GM04503 (cell line): ENCODE results near the gene CLDND2.

Source experiments
- DNase-seq: peaks from one replicate; pipeline ENCODE4 v3.0.0-alpha.2; 2012; ENCODE audit warnings: low read depth

Gene CLDND2

DNA sequence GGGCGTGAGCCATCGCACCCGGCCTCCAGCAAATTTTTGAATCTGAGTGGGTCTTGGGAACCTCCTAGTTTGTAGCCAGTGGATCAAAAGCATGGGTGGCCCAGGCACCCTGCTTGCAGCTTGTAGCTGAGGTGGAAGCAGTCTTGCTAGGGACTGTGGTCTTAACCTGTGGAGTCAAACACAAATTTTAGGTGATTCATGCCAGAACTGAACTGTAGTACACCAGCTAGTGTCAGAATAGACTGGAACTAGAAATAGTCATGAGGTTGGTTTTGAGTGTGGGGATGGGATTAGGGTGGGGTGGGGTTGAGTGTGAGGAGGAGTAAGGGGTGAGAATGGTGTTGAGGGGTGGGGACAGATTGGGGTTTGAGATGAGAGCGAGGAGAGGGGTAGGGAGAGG is 13.2 kb upstream of the CLDND2 start:
- DNase-seq = no peak

DNA sequence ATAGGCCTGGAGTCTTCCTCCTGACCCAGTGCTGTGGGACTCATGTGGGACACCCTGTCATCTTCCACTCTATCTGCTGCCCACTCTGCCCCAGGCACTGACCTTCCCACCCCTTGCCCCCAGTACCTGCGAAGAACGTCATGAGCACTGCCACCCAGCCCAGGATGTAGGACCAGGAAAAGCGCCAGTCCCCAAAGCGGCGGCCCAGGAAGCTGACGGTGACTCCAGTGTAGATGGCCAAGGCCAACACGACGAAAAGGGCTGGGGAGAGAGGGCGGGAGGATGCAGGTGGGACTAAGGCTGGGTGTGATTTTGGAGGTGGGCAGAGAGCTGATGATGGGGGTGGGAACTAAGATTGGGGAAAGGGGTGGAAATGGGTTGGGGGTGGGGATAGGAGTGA is 11.6 kb upstream of the CLDND2 start:
- no peak for DNase-seq

DNA sequence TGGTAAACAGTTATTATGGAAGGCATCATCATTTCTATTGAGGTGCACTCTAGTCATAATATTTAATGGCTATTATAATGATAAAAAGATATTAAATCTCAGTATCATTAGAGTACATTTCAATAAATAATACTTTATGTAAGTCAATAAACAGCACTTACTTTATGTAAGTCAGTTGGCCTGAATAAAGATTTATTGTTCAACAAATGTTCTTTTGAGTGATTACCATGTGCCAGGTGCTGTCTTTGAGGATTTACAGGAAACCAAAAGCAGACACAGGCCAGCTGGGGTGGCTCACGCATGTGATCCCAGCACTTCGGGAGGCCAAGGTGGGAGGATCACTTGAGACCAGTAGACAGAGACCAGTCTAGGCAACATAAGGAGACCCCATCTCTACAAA is 8.6 kb upstream of the CLDND2 start:
- DNase-seq = no peak

GRCh38 chr19:51375504-51376221 is 6.9 kb upstream of the CLDND2 start:
- DNase-seq = no peak

DNA sequence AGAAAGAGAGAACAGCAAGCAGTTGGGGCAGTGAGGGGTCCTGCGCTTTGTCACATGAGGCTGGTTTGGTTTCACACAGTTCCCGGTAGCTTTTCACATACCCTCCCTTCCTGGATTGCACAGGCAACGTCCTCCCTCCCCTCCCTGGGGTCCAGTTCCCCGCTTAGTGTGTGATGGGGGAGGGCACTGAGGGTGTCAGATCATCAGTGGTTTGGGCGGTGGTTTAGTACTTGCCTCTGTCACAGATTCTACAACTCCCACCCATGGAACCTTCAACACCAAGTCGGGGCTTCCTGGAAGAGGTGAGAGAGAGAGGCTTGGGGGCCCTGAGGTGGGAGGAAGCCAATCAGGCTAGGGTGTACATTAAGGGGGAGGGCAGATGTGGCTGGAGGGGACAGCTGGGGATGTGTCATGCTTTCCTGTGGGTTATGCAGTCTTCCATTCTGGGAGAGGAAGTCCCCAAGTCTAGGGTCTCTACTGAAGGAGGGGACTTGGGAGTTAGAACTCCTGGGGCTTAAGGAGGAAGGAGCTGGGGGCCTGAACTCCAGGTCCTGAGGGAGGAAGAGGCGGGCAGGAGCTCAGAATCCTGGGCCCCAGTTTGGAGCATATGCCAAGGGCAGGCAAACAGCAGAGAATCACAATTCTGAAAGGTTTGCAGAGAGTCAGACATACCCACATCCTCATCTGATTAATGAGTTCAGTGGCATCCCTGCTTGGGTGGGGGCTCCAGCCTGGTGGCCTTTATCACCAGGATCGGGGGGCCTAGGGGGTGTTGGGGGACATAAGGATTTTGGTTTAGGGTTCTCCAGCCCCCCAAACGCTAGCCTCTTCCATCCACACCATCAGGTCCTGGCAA is 4.1 kb upstream of the CLDND2 start, which contains the start of gene NKG7:
Gene NKG7 (minus strand): TSS at position 6 of the 856 bp plus-strand sequence. CDS start 119 bp downstream, outside the sequence.
- no peak for DNase-seq

DNA sequence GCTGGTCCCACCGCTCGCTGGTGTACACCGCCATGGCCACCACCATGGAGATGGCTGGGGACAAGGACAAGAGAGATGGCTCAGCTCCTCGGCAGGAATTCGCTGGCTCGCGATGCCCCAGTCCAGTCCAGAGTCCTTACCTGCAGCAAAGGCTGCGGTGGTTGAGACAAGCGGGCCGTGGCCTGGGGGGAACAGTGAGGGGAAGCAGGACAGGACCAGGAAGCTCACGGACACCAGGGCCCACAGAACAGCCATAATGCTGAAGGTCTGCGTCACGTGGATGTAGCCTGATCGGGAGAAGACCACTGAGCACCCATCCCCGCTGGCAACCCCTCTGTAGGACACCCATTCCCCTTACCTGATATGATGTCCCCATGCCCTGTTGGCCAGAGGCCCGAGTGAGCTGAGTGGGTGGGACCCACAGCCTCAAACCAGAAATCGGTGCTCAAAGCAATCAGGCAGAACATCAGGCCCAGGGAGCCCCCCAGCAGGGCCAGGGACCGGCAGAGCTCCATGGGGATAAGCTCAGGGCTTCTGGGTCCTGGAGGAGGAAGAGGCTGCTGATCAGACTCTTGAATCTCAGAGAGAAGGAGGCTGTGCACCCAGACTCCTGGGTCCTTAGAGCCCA is 3.3 kb upstream of the CLDND2 start:
- DNase-seq = no peak

- no peak for DNase-seq
Observed at GRCh38 chr19:51371186-51371690, 2.4 kb upstream of the CLDND2 start.

GRCh38 chr19:51370230-51370629 is 1.4 kb upstream of the CLDND2 start:
- no peak for DNase-seq

- DNase-seq = peak; percentile 87
Observed at GRCh38 chr19:51367565-51368365, 1.0 kb downstream of the CLDND2 start.

- DNase-seq = no peak
Observed at GRCh38 chr19:51367255-51367564, 1.6 kb downstream of the CLDND2 start.

GRCh38 chr19:51366389-51367254 is 2.2 kb downstream of the CLDND2 start:
- peak; percentile 88 for DNase-seq

- DNase-seq = no peak
Observed at GRCh38 chr19:51365965-51366388, 2.8 kb downstream of the CLDND2 start, which contains the start of gene ETFB. TSS of gene ETFB (minus strand) at chr19:51366388. CDS start at chr19:51366326, 62 bp downstream.

DNA sequence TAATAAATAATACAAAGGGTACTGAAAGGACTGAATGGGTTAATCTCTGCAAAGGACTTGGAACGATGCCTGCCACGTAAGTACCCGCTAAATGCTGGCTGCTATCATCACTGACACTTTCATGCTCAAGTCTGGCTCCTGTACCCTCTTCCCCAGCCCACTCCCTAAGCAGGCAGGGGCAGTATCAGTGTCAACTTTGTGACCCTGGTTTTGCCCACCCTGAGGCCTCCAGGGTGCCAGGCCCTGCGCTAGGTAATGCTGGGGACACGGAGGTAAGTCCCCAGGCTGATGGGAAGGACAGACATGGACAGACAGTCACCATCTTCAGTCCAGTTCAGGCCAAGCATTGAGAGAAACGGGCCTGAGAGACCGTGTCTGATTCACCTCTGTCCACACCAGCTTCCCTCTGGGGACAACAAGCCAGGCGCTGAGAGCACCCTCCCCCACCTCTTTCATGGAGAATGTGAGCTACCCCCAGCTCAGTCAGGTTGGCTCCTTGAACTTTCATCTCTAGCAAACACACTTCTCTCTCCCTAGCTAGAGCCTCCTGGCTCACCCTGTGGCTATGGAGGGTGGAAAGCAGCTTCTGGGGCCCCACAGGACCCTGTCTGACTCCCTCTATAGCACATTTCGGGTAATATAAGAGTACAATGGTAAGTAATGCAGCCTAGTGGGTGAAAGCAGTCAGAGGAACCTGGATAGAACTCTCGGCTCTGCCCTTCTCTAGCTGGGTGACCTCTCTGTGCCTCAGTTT is 3.4 kb downstream of the CLDND2 start:
- DNase-seq = no peak

DNA sequence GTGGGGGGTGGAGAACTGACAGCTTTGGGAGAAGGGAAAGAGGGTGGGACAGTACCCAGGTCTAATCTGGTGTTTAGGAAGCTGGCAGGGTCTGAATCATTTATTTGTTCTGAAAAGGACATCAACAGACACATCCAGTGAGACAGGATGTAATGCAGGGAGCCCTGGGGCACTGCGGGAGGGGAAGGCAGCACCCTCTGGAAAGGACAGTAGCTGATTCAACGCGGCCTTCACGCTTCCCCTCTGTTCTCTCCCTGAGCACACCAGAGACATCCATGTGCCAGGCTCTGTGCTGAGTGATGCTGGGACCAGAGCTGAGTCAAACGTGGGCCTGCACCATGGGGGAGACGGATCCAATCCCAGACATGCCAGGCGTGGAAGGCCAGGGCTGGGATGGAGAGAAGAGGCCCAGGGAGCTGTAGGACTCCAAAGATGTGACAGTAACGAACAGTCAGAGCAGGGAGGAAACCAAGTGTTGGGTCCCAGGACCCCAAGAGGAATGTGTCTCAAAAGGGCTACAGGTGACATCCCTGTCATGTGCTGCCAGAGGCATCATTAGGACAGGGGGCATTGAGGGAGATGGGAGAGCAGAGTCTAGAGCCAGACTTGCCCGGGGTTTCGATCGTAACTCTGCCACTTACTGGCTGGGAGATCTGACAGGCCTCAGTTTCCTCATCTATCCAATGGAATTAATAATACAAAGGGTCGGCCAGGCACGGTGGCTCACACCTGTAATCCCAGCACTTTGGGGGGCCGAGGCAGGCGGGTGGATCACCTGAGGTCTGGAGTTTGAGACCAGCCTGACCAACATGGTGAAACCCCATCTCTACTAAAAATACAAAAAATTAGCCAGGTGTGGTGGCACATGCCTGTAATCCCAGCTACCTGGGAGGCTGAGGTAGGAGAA is 4.3 kb downstream of the CLDND2 start:
- no peak for DNase-seq

DNA sequence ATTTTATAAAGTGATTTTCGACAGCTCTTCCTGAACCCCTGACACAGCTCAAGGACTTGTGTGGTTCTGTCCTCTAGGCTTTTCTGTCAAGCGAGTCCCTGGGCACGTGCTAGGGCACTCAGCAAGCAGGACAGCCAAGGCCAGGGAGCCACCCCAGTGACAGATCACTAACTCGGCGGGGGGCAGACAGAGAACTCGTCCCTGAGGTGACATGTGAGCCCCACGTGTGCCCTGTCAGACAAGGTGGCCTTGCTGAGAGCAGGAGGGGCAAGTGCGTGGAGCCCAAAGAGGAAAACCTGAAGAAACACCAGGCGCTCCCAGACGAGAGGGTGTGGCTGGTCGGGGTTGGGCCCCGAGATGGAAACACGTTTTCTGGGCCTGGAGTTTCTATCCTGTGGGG is 7.6 kb downstream of the CLDND2 start:
- DNase-seq = no peak

GRCh38 chr19:51359294-51359693 is 9.5 kb downstream of the CLDND2 start:
- DNase-seq = peak; percentile 80

DNA sequence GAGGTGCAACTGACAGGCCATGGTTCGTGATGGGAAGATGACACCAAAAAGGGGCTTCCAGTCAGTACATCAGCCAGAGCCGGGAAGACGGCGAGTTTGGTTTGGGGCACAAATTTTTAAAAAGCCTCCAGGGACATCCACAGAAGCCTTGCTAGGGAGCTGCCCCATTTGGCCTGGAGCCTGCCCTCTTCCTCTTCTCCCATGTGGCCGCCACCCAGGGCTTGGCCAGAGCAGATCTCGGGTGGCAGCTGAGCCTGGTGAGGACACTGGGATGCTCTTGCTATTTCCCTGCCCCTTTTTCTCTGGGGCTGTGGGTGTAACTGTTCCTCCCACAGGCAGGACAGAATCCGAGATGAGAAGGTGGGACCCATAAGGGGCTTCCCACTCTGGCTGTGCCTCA is 10.9 kb downstream of the CLDND2 start:
- no peak for DNase-seq

DNA sequence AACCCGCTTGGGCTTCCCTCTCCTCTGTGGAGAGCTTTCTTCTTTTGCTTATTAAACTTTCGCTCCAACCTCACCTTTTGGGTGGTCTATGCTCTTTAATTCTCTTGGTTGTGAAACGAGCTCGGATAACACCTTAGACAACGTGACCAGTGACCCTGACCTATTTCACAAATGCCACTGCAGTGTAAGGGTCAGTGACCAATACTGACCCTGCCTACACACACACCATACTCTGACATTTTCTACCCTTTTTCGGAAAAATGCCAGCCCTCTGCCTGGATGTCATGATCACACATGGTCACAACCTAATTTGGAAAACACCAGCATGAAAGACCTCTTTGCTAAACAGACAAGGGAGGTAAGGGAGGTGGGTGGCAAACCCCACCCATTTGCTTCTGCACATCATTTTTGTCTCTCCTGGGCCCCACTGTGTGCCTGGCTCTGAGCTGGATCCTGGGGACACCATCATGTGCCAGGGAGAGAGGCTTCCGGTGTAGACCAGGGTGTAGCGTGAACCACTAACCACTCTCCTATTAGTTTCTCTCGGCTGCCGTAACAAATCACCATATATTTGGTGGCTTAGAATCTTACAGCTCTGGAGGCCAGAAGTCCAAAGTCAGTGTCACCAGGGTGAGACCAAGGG is 12.5 kb downstream of the CLDND2 start:
- DNase-seq = no peak
